Measurements from ENCODE around the gene RNF112. TPM values are rescaled to one million over a fixed set of nuclear protein-coding genes. Genes with fewer than 3 reads are reported as not detected.

RNF112 gene
- polyA plus RNA-seq, 1 donor from 2014 or later = 33.3 TPM

- no peaks in the 10 kb centered on the region for H3K9me3 ChIP-seq (ENCODE audit: low read length)
- TF ChIP-seq REST (IDR thresholded peaks at IDR 0.05; ENCODE audit: borderline replicate concordance) = no peak
- TF ChIP-seq TAF1 (IDR thresholded peaks at IDR 0.05; ENCODE audit: low read depth) = no peak
- TF ChIP-seq EP300 (conservative IDR thresholded peaks at IDR 0.05; ENCODE audit: poor library complexity, severe bottlenecking) = no peak
- no peak for TF ChIP-seq CTCF (IDR thresholded peaks at IDR 0.05; ENCODE audit: poor library complexity, severe bottlenecking)
- no peak for TF ChIP-seq MXI1 (conservative IDR thresholded peaks at IDR 0.05; ENCODE audit: poor library complexity, severe bottlenecking)
- TF ChIP-seq RAD21 (conservative IDR thresholded peaks at IDR 0.05) = no peak
- TF ChIP-seq EZH2 (IDR thresholded peaks at IDR 0.05; ENCODE audit: borderline replicate concordance, insufficient read depth, low read length, poor library complexity, severe bottlenecking) = no peak
- no peak for TF ChIP-seq SMC3 (conservative IDR thresholded peaks at IDR 0.05; ENCODE audit: poor library complexity)
- H2AFZ ChIP-seq (ENCODE audit: low read depth, low read length) = no peak overlapping the region
- no peaks in the 10 kb centered on the region for H3K27me3 ChIP-seq (ENCODE audit: insufficient read depth, low read depth, low read length)
- no peaks in the 10 kb centered on the region for H4K20me1 ChIP-seq (ENCODE audit: insufficient read depth)
- no peaks in the 10 kb centered on the region for H3F3A ChIP-seq (ENCODE audit: insufficient read depth, low read length, poor library complexity, severe bottlenecking)
- H3K4me2 ChIP-seq (ENCODE audit: low read length) = no peak overlapping the region
- no peak overlapping the region for H3K9ac ChIP-seq (ENCODE audit: low read length)
- peaks cover 5% of the 10 kb centered on the region for H3K36me3 ChIP-seq (ENCODE audit: insufficient read depth, low read length)
- H3K9me2 ChIP-seq (ENCODE audit: insufficient read depth, low read length) = no peaks in the 10 kb centered on the region
- no peak overlapping the region for H3K4me3 ChIP-seq (ENCODE audit: low read length)
- no peak overlapping the region for H3K27ac ChIP-seq (ENCODE audit: low read length)
- peaks cover 9% of the 10 kb centered on the region for H3K79me2 ChIP-seq (replicated peaks; ENCODE audit: insufficient read depth, low read length)
Observed at GRCh38 chr17:19382531-19383444, 28.2 kb upstream of the RNF112 start.

- H3K79me2 ChIP-seq (replicated peaks; ENCODE audit: insufficient read depth, low read length) = peaks cover 9% of the 10 kb centered on the region
- no peaks in the 10 kb centered on the region for H3F3A ChIP-seq (ENCODE audit: insufficient read depth, low read length, poor library complexity, severe bottlenecking)
- H3K27ac ChIP-seq (ENCODE audit: low read length) = no peak overlapping the region
- H3K9ac ChIP-seq (ENCODE audit: low read length) = no peak overlapping the region
- H2AFZ ChIP-seq (ENCODE audit: low read depth, low read length) = no peak overlapping the region
- TF ChIP-seq SMC3 (conservative IDR thresholded peaks at IDR 0.05; ENCODE audit: poor library complexity) (no peak), EP300 (conservative IDR thresholded peaks at IDR 0.05; ENCODE audit: poor library complexity, severe bottlenecking) (no peak), POLR2AphosphoS5 (IDR thresholded peaks at IDR 0.05) (no peak), RAD21 (conservative IDR thresholded peaks at IDR 0.05) (no peak), REST (IDR thresholded peaks at IDR 0.05; ENCODE audit: borderline replicate concordance) (no peak), EZH2 (IDR thresholded peaks at IDR 0.05; ENCODE audit: borderline replicate concordance, insufficient read depth, low read length, poor library complexity, severe bottlenecking) (no peak), CTCF (IDR thresholded peaks at IDR 0.05; ENCODE audit: poor library complexity, severe bottlenecking) (no peak)
- no peaks in the 10 kb centered on the region for H3K9me2 ChIP-seq (ENCODE audit: insufficient read depth, low read length)
- no peaks in the 10 kb centered on the region for H3K27me3 ChIP-seq (ENCODE audit: insufficient read depth, low read depth, low read length)
- no peaks in the 10 kb centered on the region for H4K20me1 ChIP-seq (ENCODE audit: insufficient read depth)
- peaks cover 5% of the 10 kb centered on the region for H3K36me3 ChIP-seq (ENCODE audit: insufficient read depth, low read length)
- H3K4me3 ChIP-seq (ENCODE audit: low read length) = no peak overlapping the region
- H3K4me2 ChIP-seq (ENCODE audit: low read length) = no peak overlapping the region
- H3K9me3 ChIP-seq (ENCODE audit: low read length) = no peaks in the 10 kb centered on the region
Observed at GRCh38 chr17:19383681-19384470, 27.2 kb upstream of the RNF112 start.

Measured in neural cell (in vitro differentiated cells).